ENCODE measurements around the gene CCDC91. TPM values are rescaled to one million over a fixed set of nuclear protein-coding genes. Genes with fewer than 3 reads are reported as not detected.
"Not testable (repeated sequence)": the region's sequence is repeated elsewhere in the genome, so short reads cannot be mapped to it uniquely, and the experiment has no call there.

Gene CCDC91
- polyA plus RNA-seq, 1 donor (not counting 4 experiments of a cell fraction or from before 2014, with no cell fraction given) = 26.5 TPM

DNA sequence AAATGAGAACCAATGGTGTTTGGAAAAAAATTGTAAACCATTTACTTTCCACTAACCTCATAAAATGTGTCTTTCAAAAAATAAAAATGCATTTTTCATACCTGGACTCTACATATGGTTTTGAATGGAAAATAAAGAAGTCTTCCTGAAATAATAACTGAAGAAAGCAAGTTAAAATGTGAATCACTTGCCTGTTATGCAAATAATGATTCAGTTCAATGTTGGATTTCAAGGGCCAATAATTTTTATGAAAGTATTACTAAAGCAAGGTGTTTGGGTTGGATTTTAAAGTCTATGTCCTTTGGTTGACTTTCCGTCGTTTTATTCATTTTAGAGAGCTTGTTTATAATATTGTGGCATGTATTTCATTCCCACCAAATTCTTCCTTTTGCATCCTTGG is 138.7 kb downstream of the CCDC91 start:
- H3K79me2 ChIP-seq (ENCODE audit: control insufficient read depth, insufficient read depth, low read length) = no peaks in the 10 kb centered on the region
- no peaks in the 10 kb centered on the region for H3K9me3 ChIP-seq (ENCODE audit: control insufficient read depth, low read depth, low read length)
- no peak overlapping the region for H3K4me2 ChIP-seq (ENCODE audit: control insufficient read depth, extremely low read depth, insufficient read depth, low read depth, low read length)
- DNase-seq (ENCODE audit: low read depth, low spot score) (no peak), FAIRE-seq (no peak)
- dilution Hi-C loops (cut with MboI; ENCODE audit: extremely low pct_ligation_motif_present, low sequenced_read_pairs) = no loop called here
- H3K27me3 ChIP-seq (ENCODE audit: control insufficient read depth, extremely low read depth, insufficient read depth, low read length) = no peaks in the 10 kb centered on the region
- no peaks in the 10 kb centered on the region for H3K36me3 ChIP-seq (ENCODE audit: control insufficient read depth in 2 of 2, extremely low read depth in 1 of 2, insufficient read depth in 2 of 2, low read length in 2 of 2)
- H3K4me3 ChIP-seq (ENCODE audit: control insufficient read depth in 2 of 3, extremely low read depth in 1 of 3, insufficient read depth in 2 of 3, low read depth in 1 of 3, low read length in 3 of 3) = no peak overlapping the region
- H2AFZ ChIP-seq (ENCODE audit: control insufficient read depth, low read length) = no peak overlapping the region
- H3K9me1 ChIP-seq (ENCODE audit: control insufficient read depth, extremely low read depth, insufficient read depth, low read length) = no peaks in the 10 kb centered on the region
- no peaks in the 10 kb centered on the region for H4K20me1 ChIP-seq (ENCODE audit: control insufficient read depth, extremely low read depth, insufficient read depth, low read length)
- H3K4me1 ChIP-seq (ENCODE audit: control insufficient read depth, extremely low read depth, insufficient read depth, low read length) = no peaks in the 10 kb centered on the region
- no peak overlapping the region for H3K9ac ChIP-seq (ENCODE audit: control insufficient read depth, extremely low read depth, insufficient read depth, low read length)
- H3K27ac ChIP-seq (ENCODE audit: control insufficient read depth, insufficient read depth, low read length) = no peak overlapping the region
- no peak for TF ChIP-seq EZH2 (IDR thresholded peaks at IDR 0.05; ENCODE audit: low read length)
- TF ChIP-seq, protein P1, sequence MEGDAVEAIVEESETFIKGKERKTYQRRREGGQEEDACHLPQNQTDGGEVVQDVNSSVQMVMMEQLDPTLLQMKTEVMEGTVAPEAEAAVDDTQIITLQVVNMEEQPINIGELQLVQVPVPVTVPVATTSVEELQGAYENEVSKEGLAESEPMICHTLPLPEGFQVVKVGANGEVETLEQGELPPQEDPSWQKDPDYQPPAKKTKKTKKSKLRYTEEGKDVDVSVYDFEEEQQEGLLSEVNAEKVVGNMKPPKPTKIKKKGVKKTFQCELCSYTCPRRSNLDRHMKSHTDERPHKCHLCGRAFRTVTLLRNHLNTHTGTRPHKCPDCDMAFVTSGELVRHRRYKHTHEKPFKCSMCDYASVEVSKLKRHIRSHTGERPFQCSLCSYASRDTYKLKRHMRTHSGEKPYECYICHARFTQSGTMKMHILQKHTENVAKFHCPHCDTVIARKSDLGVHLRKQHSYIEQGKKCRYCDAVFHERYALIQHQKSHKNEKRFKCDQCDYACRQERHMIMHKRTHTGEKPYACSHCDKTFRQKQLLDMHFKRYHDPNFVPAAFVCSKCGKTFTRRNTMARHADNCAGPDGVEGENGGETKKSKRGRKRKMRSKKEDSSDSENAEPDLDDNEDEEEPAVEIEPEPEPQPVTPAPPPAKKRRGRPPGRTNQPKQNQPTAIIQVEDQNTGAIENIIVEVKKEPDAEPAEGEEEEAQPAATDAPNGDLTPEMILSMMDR (optimal IDR thresholded peaks at IDR 0.05 in 1 of 3, IDR thresholded peaks at IDR 0.05 in 1 of 3, conservative IDR thresholded peaks at IDR 0.05 in 1 of 3; ENCODE audit: extremely low read depth in 1 of 3, insufficient read depth in 2 of 3, low read length in 3 of 3) = no peak

- H3K9me1 ChIP-seq (ENCODE audit: control insufficient read depth, extremely low read depth, insufficient read depth, low read length); H3K27me3 ChIP-seq (ENCODE audit: control insufficient read depth, extremely low read depth, insufficient read depth, low read length); H3K9ac ChIP-seq (ENCODE audit: control insufficient read depth, extremely low read depth, insufficient read depth, low read length); H3K4me3 ChIP-seq (ENCODE audit: control insufficient read depth in 2 of 3, extremely low read depth in 1 of 3, insufficient read depth in 2 of 3, low read depth in 1 of 3, low read length in 3 of 3); DNase-seq (ENCODE audit: low read depth, low spot score); H3K4me1 ChIP-seq (ENCODE audit: control insufficient read depth, extremely low read depth, insufficient read depth, low read length); H3K4me2 ChIP-seq (ENCODE audit: control insufficient read depth, extremely low read depth, insufficient read depth, low read depth, low read length); H4K20me1 ChIP-seq (ENCODE audit: control insufficient read depth, extremely low read depth, insufficient read depth, low read length); H2AFZ ChIP-seq (ENCODE audit: control insufficient read depth, low read length); H3K27ac ChIP-seq (ENCODE audit: control insufficient read depth, insufficient read depth, low read length); H3K36me3 ChIP-seq (ENCODE audit: control insufficient read depth in 2 of 2, extremely low read depth in 1 of 2, insufficient read depth in 2 of 2, low read length in 2 of 2); dilution Hi-C loops (cut with MboI; ENCODE audit: extremely low pct_ligation_motif_present, low sequenced_read_pairs); H3K9me3 ChIP-seq (ENCODE audit: control insufficient read depth, low read depth, low read length); FAIRE-seq; H3K79me2 ChIP-seq (ENCODE audit: control insufficient read depth, insufficient read depth, low read length): not testable (repeated sequence)
Observed at GRCh38 chr12:28329727-28330126, 139.5 kb downstream of the CCDC91 start.

DNA sequence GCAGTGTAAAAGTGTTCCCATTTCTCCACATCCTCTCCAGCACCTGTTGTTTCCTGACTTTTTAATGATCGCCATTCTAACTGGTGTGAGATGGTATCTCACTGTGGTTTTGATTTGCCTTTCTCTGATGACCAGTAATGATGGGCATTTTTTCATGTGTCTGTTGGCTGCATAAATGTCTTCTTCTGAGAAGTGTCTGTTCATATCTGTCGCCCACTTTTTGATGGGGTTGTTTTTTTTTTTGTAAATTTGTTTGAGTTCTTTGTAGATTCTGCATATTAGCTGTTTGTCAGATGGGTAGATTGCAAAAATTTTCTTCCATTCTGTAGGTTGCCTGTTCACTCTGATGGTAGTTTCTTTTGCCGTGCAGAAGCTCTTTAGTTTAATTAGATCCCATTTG is 140.0 kb downstream of the CCDC91 start:
- not testable (repeated sequence) for FAIRE-seq; DNase-seq (ENCODE audit: low read depth, low spot score)

More for the DNA sequence above, 140.0 kb downstream of the CCDC91 start:
- H3K27ac ChIP-seq (ENCODE audit: control insufficient read depth, insufficient read depth, low read length); dilution Hi-C loops (cut with MboI; ENCODE audit: extremely low pct_ligation_motif_present, low sequenced_read_pairs); H3K4me3 ChIP-seq (ENCODE audit: control insufficient read depth in 2 of 3, extremely low read depth in 1 of 3, insufficient read depth in 2 of 3, low read depth in 1 of 3, low read length in 3 of 3); H3K4me2 ChIP-seq (ENCODE audit: control insufficient read depth, extremely low read depth, insufficient read depth, low read depth, low read length); H4K20me1 ChIP-seq (ENCODE audit: control insufficient read depth, extremely low read depth, insufficient read depth, low read length); H3K9ac ChIP-seq (ENCODE audit: control insufficient read depth, extremely low read depth, insufficient read depth, low read length); H3K36me3 ChIP-seq (ENCODE audit: control insufficient read depth in 2 of 2, extremely low read depth in 1 of 2, insufficient read depth in 2 of 2, low read length in 2 of 2); H3K9me3 ChIP-seq (ENCODE audit: control insufficient read depth, low read depth, low read length); H2AFZ ChIP-seq (ENCODE audit: control insufficient read depth, low read length); H3K4me1 ChIP-seq (ENCODE audit: control insufficient read depth, extremely low read depth, insufficient read depth, low read length); H3K27me3 ChIP-seq (ENCODE audit: control insufficient read depth, extremely low read depth, insufficient read depth, low read length); H3K79me2 ChIP-seq (ENCODE audit: control insufficient read depth, insufficient read depth, low read length); H3K9me1 ChIP-seq (ENCODE audit: control insufficient read depth, extremely low read depth, insufficient read depth, low read length): not testable (repeated sequence)
